Lung (tissue), 12 donors: Measurements from ENCODE around the gene RETSAT. TPM values are rescaled to one million over a fixed set of nuclear protein-coding genes. Genes with fewer than 3 reads are reported as not detected.
A peak's percentile ranks its signal among the peaks of the same experiment; 100 is the strongest.

Experiments used
- ATAC-seq: fragments of 200-7000 bp; cut with Tn5 transposase; one replicate; pipeline ENCODE4 v1.9.1; 2020; ENCODE audit warnings: moderate number of reproducible peaks; ENCODE audit not compliant: insufficient read depth, low FRiP score
- DNase-seq, 3 donors: peaks; one replicate each; pipeline ENCODE4 v3.0.0-alpha.2; 2013 to 2017
- H3K27ac ChIP-seq, 2 donors: one replicate each; pipeline ENCODE4 v1.5.1; 2013; ENCODE audit warnings: mild to moderate bottlenecking in 2 of 2, moderate library complexity in 2 of 2, control low read depth in 1 of 2, inconsistent platforms in 1 of 2, low read depth in 1 of 2, low read length in 1 of 2
- H3K27me3 ChIP-seq, 3 donors: one replicate each; pipeline ENCODE4 v1.5.1; 2013; ENCODE audit warnings: low read length in 2 of 3; ENCODE audit not compliant: control insufficient read depth in 3 of 3, insufficient read depth in 3 of 3
- H3K36me3 ChIP-seq, 4 donors: one replicate each; pipeline ENCODE4 v1.5.1; 2013; ENCODE audit warnings: low read length in 4 of 4, mild to moderate bottlenecking in 1 of 4, moderate library complexity in 1 of 4; ENCODE audit not compliant: control insufficient read depth in 4 of 4, insufficient read depth in 4 of 4
- H3K4me1 ChIP-seq, 5 donors: one replicate each; pipeline ENCODE4 v1.5.1; 2013; ENCODE audit warnings: low read length in 5 of 5, mild to moderate bottlenecking in 2 of 5, moderate library complexity in 1 of 5; ENCODE audit not compliant: control insufficient read depth in 5 of 5, insufficient read depth in 5 of 5
- H3K4me3 ChIP-seq: one replicate; pipeline ENCODE4 v1.5.1; 2013; ENCODE audit warnings: mild to moderate bottlenecking, control low read depth, moderate library complexity
- H3K9ac ChIP-seq, 2 donors: one replicate each; pipeline ENCODE4 v1.5.1; 2013; ENCODE audit warnings: low read length in 2 of 2, control low read depth in 1 of 2; ENCODE audit not compliant: insufficient read depth in 1 of 2
- H3K9me3 ChIP-seq, 4 donors: one replicate each; pipeline ENCODE4 v1.5.1; 2013; ENCODE audit warnings: low read length in 3 of 4, mild to moderate bottlenecking in 1 of 4, moderate library complexity in 1 of 4; ENCODE audit not compliant: control insufficient read depth in 4 of 4, insufficient read depth in 3 of 4
- CTCF ChIP-seq: IDR thresholded peaks from 2 replicates; pipeline ENCODE4 v1.5.1; 2012; ENCODE audit warnings: mild to moderate bottlenecking; ENCODE audit errors: control extremely low read depth, extremely low read depth
- WGBS, 2 donors: extraction: QIAGEN DNeasy Blood & Tissue Kit; methylation state at CpG; one replicate each; pipeline ENCODE4 v1.1.7; 2013; 5-methylcytosine and 5-hydroxymethylcytosine counted together
- polyA plus RNA-seq, 2 donors: library from polyadenylated mRNA; stranded (reverse); fragments of 200-250 nt; gene quantifications; one replicate each; pipeline ENCODE4 v1.2.1, GENCODE V29; 2013
- total RNA-seq, 2 donors: library from RNA; depleted of rRNA in 1 of 2; stranded (reverse); fragments of >200 nt in 1 of 2; gene quantifications; one replicate each; pipeline ENCODE4 v1.2.1, GENCODE V29; 2014 to 2021
- donor health status: control.
- donor health status: control.
- donor health status: Bipolar disorder and iron deficiency.
- donor health status: healthy.
- donor health status: DM: yes; HTN: yes; CAD: no.

RETSAT gene
- total and polyA plus RNA-seq, 4 donors: 19.6 to 55.4 (median 24.8) TPM

DNA sequence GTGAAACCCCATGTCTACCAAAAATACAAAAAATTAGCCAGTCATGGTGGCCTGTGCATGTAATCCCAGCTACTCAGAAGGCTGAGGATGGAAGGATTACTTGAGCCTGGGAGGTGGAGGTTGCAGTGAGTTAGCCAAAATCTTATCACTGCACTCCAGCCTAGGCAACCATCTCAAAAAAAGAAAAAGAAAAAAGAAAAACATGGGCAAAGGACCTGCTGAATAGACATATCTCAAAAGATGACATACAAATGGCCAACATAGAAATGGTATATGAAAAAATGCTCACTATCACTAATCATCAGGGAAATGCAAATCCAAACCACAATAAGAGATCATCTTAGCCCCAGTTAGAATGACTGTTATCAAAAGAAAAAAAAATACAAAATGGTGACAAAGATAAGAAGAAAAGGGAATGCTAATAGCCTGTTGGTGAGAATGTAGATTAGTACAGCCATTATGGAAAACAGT, 25.1 kb downstream of the RETSAT start:
- TF ChIP-seq CTCF: no peak
- Histone ChIP-seq H3K4me3 (no peak overlapping the region), H3K36me3 (peaks cover 0 to 15% (median 8%) of the 10 kb centered on the region in 4 donors), H3K9me3 (no peaks in the 10 kb centered on the region), H3K9ac (no peak overlapping the region), H3K27ac (no peak overlapping the region), H3K27me3 (no peaks in the 10 kb centered on the region), H3K4me1 (peaks cover 0 to 36% (median 10%) of the 10 kb centered on the region in 5 donors)
- ATAC-seq (no peak), DNase-seq (no peak)

- TF ChIP-seq CTCF: no peak
- H3K27me3 ChIP-seq: no peaks in the 10 kb centered on the region
- H3K36me3 ChIP-seq: peaks cover 0 to 23% (median 13%) of the 10 kb centered on the region in 4 donors
- H3K4me3 ChIP-seq: peak within 1 kb of the TSS; percentile 80
- H3K9me3 ChIP-seq: no peaks in the 10 kb centered on the region
- H3K4me1 ChIP-seq: peaks cover 0 to 36% (median 10%) of the 10 kb centered on the region in 5 donors
- peak; percentile 96 for ATAC-seq
- WGBS, 2 donors: 0% methylated on average over 57 of the region's 57 CpGs
- DNase-seq: peak; percentile 93 to 96 (median 95)
- H3K9ac ChIP-seq: peak within 1 kb of the TSS; percentile 84 to 91
- H3K27ac ChIP-seq: peak within 1 kb of the TSS; percentile 95 to 100
Measured at GRCh38 chr2:85327822-85328617, 26.3 kb downstream of the RETSAT start, which contains the start of gene TGOLN2. Gene TGOLN2 (minus strand): TSS chr2:85327989. CDS start chr2:85327962, 27 bp downstream.

- Histone ChIP-seq H3K27ac (peak overlapping the region; percentile 95 to 100), H3K9me3 (no peaks in the 10 kb centered on the region), H3K27me3 (no peaks in the 10 kb centered on the region), H3K9ac (peak overlapping the region; percentile 52 to 66), H3K36me3 (peaks cover 3 to 23% (median 18%) of the 10 kb centered on the region in 4 donors), H3K4me1 (peaks cover 0 to 36% (median 10%) of the 10 kb centered on the region in 5 donors), H3K4me3 (peak overlapping the region; percentile 80)
- ATAC-seq (peak; percentile 33), DNase-seq (peak; percentile 24 to 65 (median 51))
- WGBS, 2 donors: 3% methylated on average over 41 of the region's 41 CpGs
- TF ChIP-seq CTCF: no peak
Measured at GRCh38 chr2:85327160-85327821, 27.0 kb downstream of the RETSAT start.
